ENCODE measurements around the gene PRPF18.
"Not testable (repeated sequence)": the region's sequence is repeated elsewhere in the genome, so short reads cannot be mapped to it uniquely, and the experiment has no call there.

PRPF18 gene, protein sequence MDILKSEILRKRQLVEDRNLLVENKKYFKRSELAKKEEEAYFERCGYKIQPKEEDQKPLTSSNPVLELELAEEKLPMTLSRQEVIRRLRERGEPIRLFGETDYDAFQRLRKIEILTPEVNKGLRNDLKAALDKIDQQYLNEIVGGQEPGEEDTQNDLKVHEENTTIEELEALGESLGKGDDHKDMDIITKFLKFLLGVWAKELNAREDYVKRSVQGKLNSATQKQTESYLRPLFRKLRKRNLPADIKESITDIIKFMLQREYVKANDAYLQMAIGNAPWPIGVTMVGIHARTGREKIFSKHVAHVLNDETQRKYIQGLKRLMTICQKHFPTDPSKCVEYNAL

DNA sequence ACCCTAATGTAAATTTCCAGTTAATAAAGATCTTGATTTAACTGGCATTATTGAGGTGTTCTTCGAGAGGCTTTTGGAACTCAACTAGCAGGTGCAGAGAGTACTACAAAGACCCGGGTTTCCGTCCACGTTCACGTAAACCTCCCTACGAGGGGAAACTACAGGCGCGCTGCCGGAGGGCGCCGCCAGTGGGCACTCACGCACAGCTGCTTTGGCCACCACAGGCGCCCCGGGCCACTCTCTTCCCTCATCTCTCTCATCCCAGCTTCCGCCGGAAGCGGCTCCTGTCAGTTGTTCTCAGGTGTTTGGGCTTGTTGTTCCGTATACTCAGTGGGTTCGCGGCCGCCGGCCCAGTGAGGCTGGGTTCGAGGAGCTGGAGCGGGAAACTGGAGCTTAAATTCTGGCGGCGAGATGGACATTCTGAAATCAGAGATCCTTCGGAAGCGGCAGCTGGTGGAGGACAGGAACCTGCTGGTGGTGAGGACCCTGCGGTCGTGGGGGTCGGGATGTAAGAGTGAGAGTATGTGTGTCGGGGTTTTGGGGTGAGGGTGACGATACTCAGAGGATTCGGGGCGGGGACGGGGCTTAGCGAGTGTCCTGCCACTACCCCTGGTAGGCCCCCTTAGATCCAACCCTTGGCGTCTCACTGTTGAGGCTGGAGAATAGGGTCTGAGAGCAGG, at the start of gene PRPF18:
PRPF18 (plus strand) TSS at position 290 of the 680 bp plus-strand sequence; CDS start at position 412, 122 bp downstream.
- DNase-seq, result peak; percentile 92 to 96

DNA sequence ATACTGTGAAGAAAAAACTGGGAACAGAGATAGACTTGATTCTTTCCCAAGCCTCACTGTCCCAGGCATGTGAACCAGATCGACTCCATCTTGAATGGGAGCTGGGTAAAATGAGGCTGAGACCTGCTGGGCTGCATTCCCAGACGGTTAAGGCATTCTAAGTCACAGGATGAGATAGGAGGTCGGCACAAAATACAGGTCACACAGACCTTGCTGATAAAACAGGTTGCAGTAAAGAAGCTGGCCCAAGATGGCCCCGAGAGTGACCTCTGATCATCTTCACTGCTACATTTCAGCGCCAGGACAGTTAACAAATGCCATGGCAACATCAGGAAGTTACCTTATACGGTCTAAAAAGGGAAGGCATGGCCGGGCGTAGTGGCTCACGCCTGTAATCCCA, 48.8 kb upstream of the PRPF18 start:
- not testable (repeated sequence) for DNase-seq

DNA sequence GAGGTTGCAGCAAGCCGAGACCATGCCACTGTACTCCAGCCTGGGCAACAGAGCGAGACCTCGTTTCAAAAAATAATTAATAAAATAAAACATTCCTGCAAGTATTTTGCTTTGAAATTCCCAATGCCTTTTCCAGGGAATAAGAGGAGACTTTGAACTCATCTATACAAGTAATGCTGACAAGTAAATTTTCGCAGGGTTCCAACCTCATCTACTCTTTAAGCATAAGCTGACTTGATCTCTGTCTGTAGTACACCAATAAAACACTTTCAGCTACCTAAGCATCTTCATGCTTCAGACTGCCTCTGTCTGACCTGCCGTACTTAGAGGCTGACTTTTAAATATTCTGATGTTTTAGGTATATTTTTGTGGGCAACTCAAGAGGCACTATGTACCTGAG, 44.2 kb upstream of the PRPF18 start:
- DNase-seq, result no peak

DNA sequence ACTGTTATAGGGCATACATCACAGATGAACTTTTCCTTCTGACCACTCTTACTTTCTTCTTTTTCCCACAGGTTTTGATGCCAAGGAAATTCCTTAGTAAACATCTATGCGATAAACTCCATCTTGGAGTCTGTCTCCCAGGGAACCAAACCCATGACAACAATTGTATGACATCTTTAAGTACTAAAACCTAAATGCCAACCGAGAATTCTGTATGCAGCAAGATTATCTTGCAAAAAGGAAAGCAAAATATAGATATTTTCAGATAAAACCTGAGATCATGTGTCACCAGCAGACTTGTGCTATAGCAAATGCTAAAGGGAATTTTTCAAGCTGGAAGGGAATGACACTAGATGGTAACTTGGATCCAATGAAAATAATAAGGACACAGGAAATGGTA, 36.0 kb upstream of the PRPF18 start:
- no peak for DNase-seq

DNA sequence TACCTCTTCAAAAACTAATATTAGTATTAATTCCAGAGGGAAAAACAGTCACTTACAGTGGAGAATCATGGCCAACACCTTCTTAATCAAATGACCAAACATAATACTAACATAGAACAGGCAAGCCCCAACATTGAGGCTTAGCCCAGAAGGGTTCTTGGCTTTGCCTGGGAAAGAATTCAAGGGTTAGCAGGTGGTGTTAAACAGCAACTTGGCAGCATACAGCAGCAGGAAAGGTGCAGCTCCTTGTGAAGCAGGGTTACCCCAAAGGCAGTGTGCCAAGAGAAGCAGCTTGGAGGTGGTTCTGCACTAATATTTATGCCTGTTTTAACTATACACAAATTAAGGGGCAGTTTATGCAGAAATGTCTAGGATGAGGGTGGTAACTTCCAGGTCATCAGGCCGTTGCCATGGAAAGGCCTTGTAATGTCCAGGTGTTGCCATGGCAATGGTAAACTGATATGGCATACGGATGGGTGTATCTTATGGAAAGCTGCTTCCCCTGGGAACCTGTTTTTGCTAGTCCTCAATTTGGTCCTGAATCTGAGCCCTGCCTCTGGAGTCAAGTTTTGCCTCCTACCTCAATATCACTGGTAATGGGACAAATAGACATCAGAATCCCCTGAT, 30.8 kb upstream of the PRPF18 start:
- DNase-seq, result no peak

DNA sequence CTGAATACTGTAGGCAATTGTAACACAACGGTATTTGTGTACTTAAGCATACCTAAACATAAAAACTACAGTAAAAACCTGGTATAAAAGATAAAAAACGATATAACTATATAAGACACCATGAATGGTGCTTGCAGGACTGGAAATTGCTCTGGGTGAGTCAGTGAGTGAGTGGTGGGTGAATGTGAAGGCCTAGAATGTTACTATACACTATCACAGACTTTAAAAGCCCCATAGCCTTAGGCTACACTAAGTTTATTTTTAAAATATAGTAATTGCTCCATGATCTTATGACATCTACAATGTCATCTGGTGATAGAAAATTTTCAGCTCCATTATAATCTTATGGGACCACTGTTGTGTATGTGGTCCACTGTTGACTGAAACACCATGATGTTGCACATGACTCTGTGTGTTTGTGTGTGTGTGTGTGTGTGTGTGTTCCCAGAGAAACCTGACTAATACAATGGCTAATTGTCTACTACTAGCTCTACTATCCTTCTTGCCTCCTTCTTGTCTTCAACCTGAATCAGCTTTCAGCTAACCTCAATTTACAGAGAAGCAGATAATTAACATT, 27.6 kb upstream of the PRPF18 start:
- DNase-seq, result no peak

DNA sequence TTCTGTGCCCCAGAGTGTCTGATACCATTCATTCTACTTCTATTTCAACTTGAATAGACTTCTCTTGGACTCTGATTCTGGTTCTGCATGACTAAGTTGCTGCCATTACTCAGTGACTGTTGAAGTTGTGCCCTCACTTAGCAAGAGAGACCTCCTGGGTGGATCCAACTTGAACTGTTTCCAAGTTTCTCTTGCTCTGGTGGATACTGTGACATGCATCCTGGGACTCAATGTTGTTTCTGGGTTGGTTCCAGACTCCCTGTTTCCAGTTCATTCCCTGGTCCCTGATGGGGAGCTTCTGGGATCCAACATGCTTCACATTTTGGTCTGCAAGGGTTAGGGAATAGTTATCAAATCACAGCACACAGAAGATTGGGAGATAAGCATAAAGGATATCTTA, 26.2 kb upstream of the PRPF18 start:
- DNase-seq, result no peak

DNA sequence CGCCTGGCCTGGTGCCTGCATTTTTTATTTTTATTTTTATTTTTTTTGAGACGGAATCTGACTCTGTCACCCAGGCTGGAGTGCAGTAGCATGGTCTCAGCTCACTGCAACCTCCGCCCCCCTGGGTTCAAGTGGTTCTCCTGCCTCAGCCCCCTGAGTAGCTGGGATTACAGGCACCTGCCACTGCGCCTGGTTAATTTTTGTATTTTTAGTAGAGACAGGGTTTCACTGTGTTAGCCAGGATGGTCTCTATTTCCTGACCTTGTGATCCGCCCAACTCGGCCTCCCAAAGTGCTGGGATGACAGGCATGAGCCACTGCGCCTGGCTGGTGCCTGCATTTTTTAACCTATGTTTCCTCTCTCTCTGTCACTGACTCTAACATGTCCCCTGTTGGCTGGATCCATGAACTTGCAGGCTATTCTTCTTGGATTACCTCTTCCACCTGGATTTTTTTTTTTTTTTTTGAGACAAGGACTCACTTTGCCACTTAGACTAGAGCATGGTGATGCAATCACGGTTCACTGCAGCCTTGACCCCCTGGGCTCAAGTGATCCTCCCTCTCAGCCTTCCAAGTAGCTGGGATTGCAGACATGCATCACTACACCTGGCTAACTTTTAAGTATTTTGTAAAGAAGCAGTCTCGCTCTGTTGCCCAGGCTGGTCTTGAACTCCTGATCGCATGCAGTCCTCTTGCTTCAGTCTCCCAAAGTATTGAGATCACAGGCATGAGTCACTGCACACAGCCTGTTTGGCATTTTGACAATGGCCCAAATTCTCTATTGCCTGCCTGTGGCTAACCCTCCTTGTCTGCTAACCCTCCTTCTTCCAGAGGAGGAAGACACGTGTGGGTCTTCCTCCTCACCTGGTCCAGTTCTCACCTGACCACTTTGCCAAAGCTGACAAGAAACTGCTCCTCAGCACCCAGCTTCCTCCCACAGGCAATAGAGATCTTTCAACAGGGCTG, 23.0 kb upstream of the PRPF18 start:
- DNase-seq, result no peak

DNA sequence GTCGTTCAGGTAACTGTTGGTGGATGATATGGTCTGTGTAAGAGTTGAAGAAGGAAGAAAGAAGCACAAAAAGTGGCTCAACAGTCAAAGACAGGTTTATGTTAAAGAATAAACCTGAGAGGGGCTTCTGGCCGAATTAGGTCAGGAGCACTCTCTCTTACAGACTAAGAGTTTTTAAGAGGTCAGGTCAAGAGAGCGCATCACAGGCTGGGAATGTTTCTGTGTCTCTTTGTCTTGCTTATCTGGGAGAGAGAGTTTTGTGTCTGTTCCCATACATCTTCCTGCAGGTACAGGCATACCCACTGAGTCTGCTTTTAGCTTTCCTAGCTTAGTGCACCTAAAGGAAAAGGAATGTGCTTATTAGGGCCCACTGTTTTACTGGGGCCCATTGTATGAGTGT, 22.2 kb upstream of the PRPF18 start:
- DNase-seq, result no peak

DNA sequence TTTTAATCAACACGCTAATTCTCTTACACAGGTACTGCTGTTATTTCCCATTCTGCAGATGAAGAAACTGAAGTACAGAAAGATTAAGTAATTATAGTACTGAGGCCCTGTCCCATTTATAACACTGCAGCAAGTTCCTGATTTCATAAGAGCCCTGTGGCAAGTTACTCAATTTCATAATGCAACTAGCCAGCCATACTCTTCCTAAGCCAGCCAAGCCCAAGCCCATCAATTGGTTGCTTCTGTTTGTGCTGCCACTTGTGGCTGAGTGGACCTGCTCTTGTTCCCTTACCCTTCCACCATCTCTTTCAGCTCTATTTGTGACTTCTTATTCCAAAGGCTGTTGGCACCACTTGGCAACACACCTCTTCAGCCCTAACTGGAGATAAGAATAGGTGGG, 19.7 kb upstream of the PRPF18 start:
- no peak for DNase-seq

DNA sequence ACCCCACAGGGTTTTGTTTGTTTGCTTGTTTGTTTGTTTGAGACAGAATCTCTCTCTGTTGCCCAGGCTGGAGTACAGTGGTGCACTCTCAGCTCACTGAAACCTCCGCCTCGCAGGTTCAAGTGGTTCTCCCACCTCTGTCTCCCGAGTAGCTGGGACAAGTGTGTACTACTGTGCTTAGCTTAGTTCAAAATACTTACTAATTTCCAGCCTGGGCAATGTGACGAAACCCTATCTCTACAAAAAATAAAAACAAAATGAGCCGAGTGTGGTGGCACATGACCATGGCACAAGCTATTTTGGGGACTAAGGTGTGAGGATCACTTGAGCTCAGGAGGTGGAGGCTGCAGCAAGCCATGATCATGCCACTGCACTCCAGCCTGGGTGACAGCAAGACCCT, 15.2 kb upstream of the PRPF18 start:
- DNase-seq, result no peak

DNA sequence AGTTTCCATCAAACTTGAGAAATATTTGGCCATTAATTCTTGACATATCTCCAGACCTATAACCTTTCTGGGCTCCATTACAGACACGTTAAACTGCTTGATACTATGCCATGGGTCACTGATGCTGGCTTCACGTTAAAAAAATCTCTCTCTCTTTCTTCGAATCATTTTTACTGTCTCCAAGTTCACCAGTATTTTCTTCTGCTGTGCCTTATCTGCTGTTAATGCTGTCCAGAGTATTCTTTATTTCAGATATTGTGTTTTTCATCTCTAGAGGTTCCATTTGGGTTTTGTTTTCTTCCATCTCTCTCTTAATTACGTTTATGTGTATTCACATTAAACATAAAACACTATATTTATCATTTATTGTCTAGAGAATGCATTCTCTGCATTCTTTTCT, 12.8 kb upstream of the PRPF18 start:
- DNase-seq, result no peak

DNA sequence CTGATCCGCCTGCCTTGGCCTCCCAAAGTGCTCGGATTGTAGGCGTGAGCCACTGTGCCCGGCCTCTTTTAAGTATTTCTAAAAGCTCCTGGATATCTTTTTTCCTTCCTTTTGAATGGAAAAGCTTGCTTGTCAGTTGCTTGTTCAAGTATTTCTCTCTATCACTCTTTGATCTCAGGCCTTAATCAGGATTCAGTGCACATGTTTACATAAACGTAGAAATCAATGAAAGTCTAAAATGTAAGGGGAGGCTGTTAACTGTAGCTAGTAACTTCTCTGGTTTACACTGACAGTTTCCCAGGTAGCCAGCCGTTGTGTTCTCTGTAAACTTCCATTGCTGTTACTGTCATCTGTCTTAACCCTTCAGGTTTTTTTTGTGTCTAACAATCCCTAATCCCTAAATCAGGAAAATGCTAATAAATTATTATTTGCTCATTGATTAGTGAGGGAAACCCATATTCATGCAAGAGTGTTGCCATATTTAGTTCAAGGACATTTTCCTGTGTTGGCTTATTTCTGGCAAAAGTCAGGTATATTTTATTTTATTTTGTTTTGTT, 1.5 kb upstream of the PRPF18 start:
- DNase-seq, result no peak

DNA sequence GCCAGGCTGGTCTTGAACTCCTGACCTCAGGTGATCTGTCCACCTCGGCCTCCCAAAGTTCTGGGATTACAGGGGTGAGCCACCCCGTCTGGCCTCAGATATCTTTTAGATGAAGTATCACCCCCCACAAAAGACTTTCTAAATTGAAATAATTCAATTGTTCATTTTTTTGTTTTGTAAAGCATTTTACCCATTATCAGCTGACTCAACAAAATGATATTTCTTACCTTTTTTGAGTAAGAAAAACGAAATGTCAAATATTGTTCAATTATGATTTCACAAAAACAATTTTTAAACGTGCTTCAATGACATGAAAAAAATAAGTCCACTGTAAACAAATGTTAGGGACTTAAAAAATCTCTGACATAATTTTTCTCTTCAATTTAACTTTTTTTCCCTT, 822 bp upstream of the PRPF18 start:
- DNase-seq, result no peak

DNA sequence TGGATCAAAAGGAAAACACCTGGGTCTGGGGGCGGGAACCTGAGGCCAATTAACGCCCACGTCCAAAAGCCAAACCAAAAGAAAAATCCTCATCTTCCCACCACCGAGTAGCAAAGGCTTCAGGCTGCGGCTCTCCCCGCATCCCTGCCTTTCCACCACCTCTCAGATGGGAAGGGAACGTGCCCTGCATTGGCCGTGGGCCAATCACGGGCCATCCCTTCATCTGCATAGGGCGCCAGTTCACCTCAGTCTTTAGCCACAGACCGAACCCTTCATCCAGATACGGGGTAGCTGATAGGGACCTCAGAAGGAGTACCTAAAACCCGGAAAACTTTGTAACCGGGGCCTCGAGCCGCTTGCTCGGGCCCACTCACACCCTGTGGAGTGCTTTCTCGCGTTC, 626 bp downstream of the PRPF18 start:
- peak; percentile 21 to 23 for DNase-seq

DNA sequence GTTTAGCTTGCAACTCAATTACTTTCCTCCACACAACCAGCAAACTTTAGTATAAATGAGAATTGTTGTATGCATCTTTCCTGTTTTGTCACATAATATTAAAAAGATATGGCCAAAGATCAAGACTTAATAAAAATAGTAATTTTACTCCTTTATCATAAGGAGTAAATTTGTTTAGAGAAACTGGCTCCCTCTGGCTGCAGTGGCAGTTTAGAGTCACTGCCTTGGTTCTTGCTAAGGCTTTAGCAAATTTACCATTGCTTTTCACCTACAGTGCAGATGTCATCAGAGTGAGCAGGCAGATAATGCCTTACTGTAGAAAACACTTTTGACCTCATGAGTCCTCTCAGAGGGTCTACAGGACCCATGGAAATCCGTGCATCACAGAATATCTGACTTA, 2.6 kb downstream of the PRPF18 start:
- no peak for DNase-seq

DNA sequence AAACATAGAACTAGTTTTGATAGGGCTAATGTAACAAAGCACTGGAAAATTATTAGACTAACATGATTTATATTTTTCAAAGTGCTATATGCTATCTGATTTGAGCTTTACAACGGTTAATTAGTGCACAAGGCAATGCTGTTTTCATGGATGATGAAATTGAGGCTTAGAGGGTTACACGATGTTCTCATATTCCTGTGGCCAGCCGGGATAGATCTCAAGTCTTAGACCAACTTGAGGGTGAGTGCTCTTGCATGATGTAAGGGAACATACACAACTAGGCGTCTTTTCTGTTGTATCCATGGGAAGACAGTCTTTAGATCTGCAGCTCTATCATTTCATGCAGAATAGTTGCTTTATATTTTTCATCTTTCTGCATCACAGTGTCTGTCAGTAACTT, 4.1 kb downstream of the PRPF18 start:
- no peak for DNase-seq

DNA sequence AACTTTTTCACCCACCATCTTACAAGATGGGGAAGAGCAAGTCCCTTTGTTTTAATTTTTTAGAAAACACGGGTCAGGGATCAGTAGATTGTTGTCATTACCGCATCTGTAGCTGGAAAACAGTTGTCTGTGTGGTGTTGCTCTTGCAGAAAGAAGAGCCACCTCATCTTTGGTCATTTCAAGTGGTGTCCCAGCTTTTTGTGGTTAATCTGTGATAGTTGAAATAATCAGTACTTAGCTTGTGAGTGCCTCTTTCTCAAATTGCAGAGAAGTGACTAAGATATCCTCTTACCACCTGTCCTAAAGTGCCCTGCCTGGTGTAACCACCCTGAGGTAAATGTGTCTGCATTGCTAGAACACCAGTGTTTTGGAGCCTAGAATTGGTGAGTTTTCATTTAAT, 5.5 kb downstream of the PRPF18 start:
- no peak for DNase-seq

DNA sequence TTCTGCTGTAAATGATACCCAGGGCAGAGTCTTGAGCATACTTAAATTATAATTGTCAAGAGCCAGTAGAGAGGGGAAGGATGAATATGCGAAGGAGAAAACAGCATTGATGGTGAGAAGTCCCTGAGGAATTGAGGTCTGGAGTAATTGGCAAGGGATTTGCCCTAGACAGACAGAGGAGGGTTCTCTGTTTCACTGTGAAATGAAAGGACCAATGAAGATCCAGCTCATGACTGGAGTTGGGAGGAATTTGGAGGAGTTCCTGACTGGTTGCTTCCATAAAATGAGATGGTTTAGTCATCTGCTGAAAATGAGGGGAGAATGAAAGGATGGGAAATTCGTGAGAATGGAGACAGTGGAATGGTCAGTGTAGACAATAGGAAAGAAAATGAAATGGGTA, 6.8 kb downstream of the PRPF18 start:
- DNase-seq, result no peak

DNA sequence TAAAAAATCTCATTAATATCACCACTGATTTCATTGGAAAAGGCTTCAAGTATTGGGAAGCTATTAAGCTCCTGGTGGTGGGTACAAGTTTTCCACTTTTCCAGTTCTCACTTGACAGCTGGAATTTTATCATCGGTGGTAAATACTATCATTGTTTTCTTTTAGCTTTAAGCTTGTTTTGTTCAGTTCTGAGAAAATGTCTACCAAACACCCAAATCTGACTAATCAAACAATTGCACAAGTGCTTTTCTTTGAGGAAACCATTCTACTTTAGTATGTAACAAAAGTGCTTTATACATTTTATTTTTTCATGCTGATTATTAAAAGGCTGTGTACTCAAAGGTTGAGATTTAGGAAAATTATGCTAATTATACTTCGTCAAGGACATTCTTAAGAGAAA, 7.9 kb downstream of the PRPF18 start:
- no peak for DNase-seq

DNA sequence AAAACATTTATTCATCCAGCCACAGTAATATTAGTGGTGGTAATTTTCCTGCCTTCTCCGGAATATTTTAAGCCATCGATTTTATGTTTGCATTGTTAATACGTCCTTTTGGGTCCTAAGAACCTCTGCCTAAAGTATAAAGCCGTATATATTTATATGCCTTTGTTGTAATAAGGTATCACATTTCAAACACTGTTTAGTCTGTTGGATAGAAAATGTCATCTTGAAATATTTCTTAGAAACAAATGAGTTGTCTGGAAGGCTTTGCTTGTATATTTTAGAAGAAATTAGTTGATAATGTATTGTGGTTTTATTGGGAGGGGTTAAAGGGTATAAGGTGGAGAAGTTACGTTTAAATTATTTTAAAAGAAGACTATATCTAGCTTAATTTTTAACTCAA, 11.1 kb downstream of the PRPF18 start:
- DNase-seq, result no peak

DNA sequence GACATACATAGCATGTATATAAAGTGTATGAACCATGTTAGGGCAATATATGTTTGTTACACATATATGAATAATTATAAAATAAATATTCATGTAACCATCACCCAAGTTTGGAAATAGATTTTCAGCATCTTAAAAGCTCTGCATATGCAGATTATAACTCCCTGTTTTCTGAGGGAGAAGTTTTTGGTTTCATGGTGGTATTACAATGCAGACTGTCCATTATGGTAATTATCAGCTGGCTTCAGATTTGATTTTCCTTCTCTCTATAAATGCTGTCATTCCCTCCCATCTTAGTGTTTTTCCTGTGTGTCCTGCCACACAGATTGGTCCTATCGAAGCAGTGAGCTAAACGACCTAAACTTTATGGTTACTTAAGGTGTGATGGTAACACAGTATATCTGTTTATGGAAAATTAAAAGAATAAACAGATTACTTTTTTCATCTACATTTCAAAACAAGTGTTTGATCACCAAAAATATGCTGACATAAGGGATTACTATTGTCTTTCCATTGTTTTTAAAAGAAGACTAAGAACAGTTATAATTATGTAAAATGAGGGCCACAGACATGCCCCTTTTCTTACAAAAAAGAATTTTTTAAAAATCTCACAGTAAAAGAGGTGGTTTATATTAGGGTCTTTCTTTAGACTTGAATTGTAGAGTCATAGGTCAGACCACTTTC, 17.7 kb downstream of the PRPF18 start:
- DNase-seq, result no peak
